GM12872 (cell line): ENCODE data around the gene PID1.

Experiments
- TF ChIP-seq, protein P1 (sequence below): IDR thresholded peaks from 3 replicates; pipeline ENCODE4 v1.5.1; 2011; ENCODE audit warnings: low read depth, mild to moderate bottlenecking, low read length, moderate library complexity; ENCODE audit not compliant: insufficient read depth

PID1 gene

DNA sequence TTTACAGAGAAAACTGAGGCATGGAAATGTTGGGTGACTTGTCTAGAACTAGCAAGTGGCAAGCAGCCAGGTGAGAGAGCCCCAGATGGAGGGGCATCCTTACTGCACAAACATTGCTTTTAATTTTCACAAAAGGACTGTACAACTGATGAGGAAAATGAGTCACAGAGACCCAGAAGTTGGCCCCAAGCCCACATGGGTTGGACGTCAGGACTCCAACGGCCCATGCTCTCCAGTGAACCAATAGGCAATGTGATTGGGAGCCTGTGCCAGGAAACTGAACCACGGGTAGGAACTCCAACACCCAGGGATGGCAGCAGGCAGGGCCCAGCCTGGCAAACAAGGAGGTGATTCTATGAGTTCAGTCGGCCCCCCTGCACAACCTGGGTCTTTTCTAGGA lies 50.8 kb downstream of the PID1 start:
- TF ChIP-seq, protein P1, sequence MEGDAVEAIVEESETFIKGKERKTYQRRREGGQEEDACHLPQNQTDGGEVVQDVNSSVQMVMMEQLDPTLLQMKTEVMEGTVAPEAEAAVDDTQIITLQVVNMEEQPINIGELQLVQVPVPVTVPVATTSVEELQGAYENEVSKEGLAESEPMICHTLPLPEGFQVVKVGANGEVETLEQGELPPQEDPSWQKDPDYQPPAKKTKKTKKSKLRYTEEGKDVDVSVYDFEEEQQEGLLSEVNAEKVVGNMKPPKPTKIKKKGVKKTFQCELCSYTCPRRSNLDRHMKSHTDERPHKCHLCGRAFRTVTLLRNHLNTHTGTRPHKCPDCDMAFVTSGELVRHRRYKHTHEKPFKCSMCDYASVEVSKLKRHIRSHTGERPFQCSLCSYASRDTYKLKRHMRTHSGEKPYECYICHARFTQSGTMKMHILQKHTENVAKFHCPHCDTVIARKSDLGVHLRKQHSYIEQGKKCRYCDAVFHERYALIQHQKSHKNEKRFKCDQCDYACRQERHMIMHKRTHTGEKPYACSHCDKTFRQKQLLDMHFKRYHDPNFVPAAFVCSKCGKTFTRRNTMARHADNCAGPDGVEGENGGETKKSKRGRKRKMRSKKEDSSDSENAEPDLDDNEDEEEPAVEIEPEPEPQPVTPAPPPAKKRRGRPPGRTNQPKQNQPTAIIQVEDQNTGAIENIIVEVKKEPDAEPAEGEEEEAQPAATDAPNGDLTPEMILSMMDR, result no peak

DNA sequence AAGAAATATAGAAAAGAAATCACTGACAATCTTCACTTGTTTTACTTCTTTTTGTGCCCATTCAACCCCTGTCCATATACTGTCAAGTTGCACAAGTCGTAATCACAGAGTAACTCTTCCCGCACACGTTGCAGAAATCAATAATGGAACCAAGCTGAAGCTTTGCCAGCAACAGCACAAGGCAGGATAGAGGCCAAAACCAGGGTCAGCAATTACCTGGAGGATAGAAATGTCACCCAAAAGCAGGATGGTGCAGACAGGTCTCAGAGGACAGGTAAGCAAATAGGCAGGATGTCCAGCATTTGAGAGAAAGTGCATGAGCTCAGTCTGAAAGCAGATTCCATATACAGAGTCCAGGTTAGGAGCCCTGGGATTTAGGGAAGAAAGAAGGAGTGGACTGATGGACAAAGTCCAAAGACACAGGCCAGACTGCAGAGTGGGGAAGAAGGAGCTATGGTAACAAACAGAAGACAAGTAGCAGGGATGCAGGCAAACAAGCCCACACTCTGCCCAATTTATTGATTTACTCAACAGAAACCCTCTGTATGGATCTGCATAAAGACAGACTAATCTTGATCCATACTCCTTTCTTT lies 52.7 kb downstream of the PID1 start:
- TF ChIP-seq, protein P1, result no peak

DNA sequence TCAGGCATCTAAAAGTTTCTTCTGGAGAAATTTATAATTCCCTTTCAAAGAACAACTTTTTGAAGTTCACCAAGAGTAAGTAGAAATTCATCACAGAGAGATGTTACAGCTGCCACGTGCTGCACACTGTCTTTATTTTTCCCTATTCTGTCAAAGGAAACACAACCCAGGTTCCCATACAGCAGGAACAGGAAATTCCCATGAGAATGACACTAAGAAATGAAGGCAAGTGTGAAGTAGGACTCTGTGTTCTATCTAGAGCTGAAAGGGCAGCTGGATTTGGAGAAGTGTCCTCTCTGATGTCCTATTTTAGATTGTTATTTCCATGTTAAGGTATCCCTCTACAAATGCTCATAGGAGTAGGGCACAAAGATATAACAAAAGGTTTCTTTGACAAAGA lies 58.8 kb downstream of the PID1 start:
- TF ChIP-seq, protein P1, result no peak

DNA sequence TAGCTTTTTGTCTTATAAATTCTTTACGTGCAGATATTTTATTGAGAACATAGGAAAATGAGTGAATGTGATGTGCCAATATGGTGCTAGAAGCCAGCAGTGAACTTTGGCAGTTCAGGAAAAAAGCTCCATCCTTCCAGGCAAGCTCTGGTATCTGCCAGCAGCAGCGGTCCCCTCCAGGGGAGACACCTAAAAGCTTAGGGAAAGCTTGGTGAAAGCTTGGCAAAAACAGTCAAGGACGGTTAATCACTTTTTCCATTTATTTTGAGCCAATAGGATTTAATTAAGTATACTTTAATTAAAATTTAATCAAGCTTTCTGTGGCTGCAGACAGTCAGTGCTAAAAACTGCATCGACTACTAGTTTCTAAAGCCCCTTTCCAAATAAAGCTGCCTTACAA lies 60.4 kb downstream of the PID1 start:
- TF ChIP-seq, protein P1, result no peak

DNA sequence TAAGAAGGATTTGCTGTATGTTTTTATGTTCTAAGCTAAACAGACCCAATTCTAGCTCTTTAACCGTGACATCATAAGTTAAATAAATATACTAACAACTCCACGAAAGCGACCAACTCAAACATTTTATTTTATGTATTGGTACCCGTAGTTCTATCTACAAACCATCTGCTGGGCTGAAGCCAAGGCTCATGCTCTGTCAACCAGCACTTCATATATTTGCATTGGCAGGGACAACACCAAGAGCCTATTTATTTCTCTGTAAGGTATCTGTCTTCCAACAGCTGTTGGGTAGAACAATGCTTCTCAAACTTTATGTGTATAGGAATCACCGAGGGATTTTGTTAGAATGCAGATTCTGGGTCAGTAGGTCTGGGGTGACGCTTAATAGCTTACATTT lies 64.5 kb downstream of the PID1 start:
- TF ChIP-seq, protein P1, result no peak

DNA sequence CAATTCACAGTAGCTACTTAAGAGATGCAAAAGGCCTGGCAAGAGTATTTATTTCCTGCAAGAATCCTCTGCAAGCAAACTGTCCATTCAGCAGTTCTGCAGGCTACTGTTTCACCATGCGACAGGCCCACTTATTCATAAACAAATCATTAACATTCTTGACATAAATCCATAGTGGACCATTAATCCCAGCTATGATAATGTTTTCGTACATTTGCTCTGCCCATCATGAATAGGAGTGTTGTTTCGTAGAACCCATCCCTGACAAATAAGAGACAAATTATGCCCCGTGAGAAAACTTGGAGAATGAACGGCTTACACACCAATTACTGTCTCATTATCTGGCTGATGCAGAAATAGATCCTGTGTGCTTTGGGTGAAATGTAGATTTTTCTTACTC lies 65.4 kb downstream of the PID1 start:
- TF ChIP-seq, protein P1, result no peak

DNA sequence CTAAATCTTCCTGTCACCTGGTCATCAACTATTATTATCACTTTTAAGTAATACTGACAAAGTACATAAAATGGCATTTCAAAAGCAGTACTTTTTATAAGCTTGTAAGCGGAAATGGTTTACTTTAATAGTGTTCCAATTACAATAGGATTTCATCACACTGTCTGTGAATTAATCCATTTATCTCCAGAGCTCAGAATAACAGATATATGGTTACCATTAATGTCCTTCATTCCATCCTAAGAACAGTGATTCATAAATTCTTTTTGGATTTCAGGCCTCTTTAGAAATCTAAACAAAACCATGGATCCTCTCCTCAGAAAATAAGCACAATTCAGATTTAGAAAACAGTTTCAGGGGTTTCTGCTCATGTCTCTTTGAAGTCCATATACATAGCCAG lies 68.4 kb downstream of the PID1 start:
- TF ChIP-seq, protein P1, result no peak
